Measurements from ENCODE around the gene SOX5.

SOX5 gene

GRCh38 chr12:23949348-23950209 lies at the start of gene SOX5:
Gene SOX5, minus strand, starts transcription at chr12:23949670. Its CDS starts 69 bp downstream, at chr12:23949601.
- no peak for FAIRE-seq

GRCh38 chr12:23987046-23987445 lies 37.6 kb upstream of the SOX5 start:
- FAIRE-seq = no peak
- no peak for DNase-seq (ENCODE audit: extremely low spot score, insufficient read length, low read depth)

More at GRCh38 chr12:23949348-23950209, at the start of gene SOX5:
- DNase-seq (ENCODE audit: extremely low spot score, insufficient read length, low read depth) = no peak

GRCh38 chr12:23980826-23981225 lies 31.4 kb upstream of the SOX5 start:
- no peak for FAIRE-seq
- no peak for DNase-seq (ENCODE audit: extremely low spot score, insufficient read length, low read depth)

- no peak for FAIRE-seq
- DNase-seq (ENCODE audit: extremely low spot score, insufficient read length, low read depth) = no peak
Observed at GRCh38 chr12:23964812-23965211, 15.3 kb upstream of the SOX5 start.

- FAIRE-seq = no peak
Observed at GRCh38 chr12:23959826-23960225, 10.4 kb upstream of the SOX5 start.

GRCh38 chr12:23954332-23954731 lies 4.9 kb upstream of the SOX5 start:
- FAIRE-seq = no peak
- no peak for DNase-seq (ENCODE audit: extremely low spot score, insufficient read length, low read depth)

More at GRCh38 chr12:23959826-23960225, 10.4 kb upstream of the SOX5 start:
- DNase-seq (ENCODE audit: extremely low spot score, insufficient read length, low read depth) = no peak

- no peak for DNase-seq (ENCODE audit: extremely low spot score, insufficient read length, low read depth)
- no peak for FAIRE-seq
Observed at GRCh38 chr12:23952071-23952470, 2.6 kb upstream of the SOX5 start.

GRCh38 chr12:23950775-23951451 lies 1.4 kb upstream of the SOX5 start:
- FAIRE-seq (no peak), DNase-seq (ENCODE audit: extremely low spot score, insufficient read length, low read depth) (no peak)

GRCh38 chr12:23950210-23950774 lies 822 bp upstream of the SOX5 start:
- no peak for FAIRE-seq
- DNase-seq (ENCODE audit: extremely low spot score, insufficient read length, low read depth) = no peak

GRCh38 chr12:23948291-23948690 lies 1.2 kb downstream of the SOX5 start:
- no peak for DNase-seq (ENCODE audit: extremely low spot score, insufficient read length, low read depth)
- no peak for FAIRE-seq

- DNase-seq (ENCODE audit: extremely low spot score, insufficient read length, low read depth) (no peak), FAIRE-seq (no peak)
Observed at GRCh38 chr12:23947395-23947794, 2.1 kb downstream of the SOX5 start.

- DNase-seq (ENCODE audit: extremely low spot score, insufficient read length, low read depth) = no peak
- FAIRE-seq = no peak
Observed at GRCh38 chr12:23945249-23945648, 4.2 kb downstream of the SOX5 start.

GRCh38 chr12:23944067-23944466 lies 5.4 kb downstream of the SOX5 start:
- FAIRE-seq (no peak), DNase-seq (ENCODE audit: extremely low spot score, insufficient read length, low read depth) (no peak)

GRCh38 chr12:23942841-23943240 lies 6.6 kb downstream of the SOX5 start:
- no peak for FAIRE-seq
- no peak for DNase-seq (ENCODE audit: extremely low spot score, insufficient read length, low read depth)

GRCh38 chr12:23941780-23942179 lies 7.7 kb downstream of the SOX5 start:
- no peak for DNase-seq (ENCODE audit: extremely low spot score, insufficient read length, low read depth)
- FAIRE-seq = no peak

GRCh38 chr12:23938422-23938821 lies 11.0 kb downstream of the SOX5 start:
- FAIRE-seq (no peak), DNase-seq (ENCODE audit: extremely low spot score, insufficient read length, low read depth) (no peak)

- FAIRE-seq = no peak
- no peak for DNase-seq (ENCODE audit: extremely low spot score, insufficient read length, low read depth)
Observed at GRCh38 chr12:23931176-23931575, 18.3 kb downstream of the SOX5 start.

- no peak for FAIRE-seq
- DNase-seq (ENCODE audit: extremely low spot score, insufficient read length, low read depth) = no peak
Observed at GRCh38 chr12:23930599-23930998, 18.9 kb downstream of the SOX5 start.

GRCh38 chr12:23929906-23930305 lies 19.6 kb downstream of the SOX5 start:
- DNase-seq (ENCODE audit: extremely low spot score, insufficient read length, low read depth) (no peak), FAIRE-seq (no peak)

- DNase-seq (ENCODE audit: extremely low spot score, insufficient read length, low read depth) (no peak), FAIRE-seq (no peak)
Observed at GRCh38 chr12:23927907-23928306, 21.6 kb downstream of the SOX5 start.
